Measurements from ENCODE around the gene SRL.
"Not testable (repeated sequence)": the region's sequence is repeated elsewhere in the genome, so short reads cannot be mapped to it uniquely, and the experiment has no call there.

SRL gene

GRCh38 chr16:4257646-4258556 lies 16.0 kb upstream of the SRL start:
- no peak for DNase-seq

GRCh38 chr16:4253394-4254150 lies 11.7 kb upstream of the SRL start:
- DNase-seq: peak; percentile 99

GRCh38 chr16:4253012-4253393 lies 11.1 kb upstream of the SRL start:
- not testable (repeated sequence) for DNase-seq

- no peak for DNase-seq
Measured at GRCh38 chr16:4249530-4250308, 7.8 kb upstream of the SRL start.

GRCh38 chr16:4247460-4247784 lies 5.5 kb upstream of the SRL start:
- no peak for DNase-seq

GRCh38 chr16:4246777-4247459 lies 5.0 kb upstream of the SRL start:
- no peak for DNase-seq

- DNase-seq: no peak
Measured at GRCh38 chr16:4245077-4245791, 3.4 kb upstream of the SRL start.

GRCh38 chr16:4244254-4245076 lies 2.6 kb upstream of the SRL start:
- DNase-seq: no peak

GRCh38 chr16:4241258-4241927 lies 487 bp downstream of the SRL start:
- DNase-seq: no peak

GRCh38 chr16:4240624-4241023 lies 1.3 kb downstream of the SRL start:
- no peak for DNase-seq

GRCh38 chr16:4239682-4240175 lies 2.2 kb downstream of the SRL start:
- DNase-seq: no peak

- no peak for DNase-seq
Measured at GRCh38 chr16:4239020-4239419, 2.9 kb downstream of the SRL start.

- DNase-seq: no peak
Measured at GRCh38 chr16:4233431-4233830, 8.4 kb downstream of the SRL start.

- DNase-seq: no peak
Measured at GRCh38 chr16:4232541-4233386, 9.1 kb downstream of the SRL start.

GRCh38 chr16:4231886-4232285 lies 10.0 kb downstream of the SRL start:
- DNase-seq: no peak

GRCh38 chr16:4231367-4231766 lies 10.5 kb downstream of the SRL start:
- no peak for DNase-seq

GRCh38 chr16:4227040-4227332 lies 14.9 kb downstream of the SRL start:
- no peak for DNase-seq

GRCh38 chr16:4226251-4227039 lies 15.4 kb downstream of the SRL start:
- no peak for DNase-seq

- no peak for DNase-seq
Measured at GRCh38 chr16:4225075-4225474, 16.8 kb downstream of the SRL start.

Measured in stimulated activated CD4-positive, alpha-beta T cell treated with anti-CD3 and anti-CD28 coated beads, Interleukin-4, amount 100 ng/mL, for 1 hour (primary cell).